ENCODE results near the gene RPUSD2.
A peak's percentile ranks its signal among the peaks of the same experiment; 100 is the strongest.
"Not testable (repeated sequence)": the region's sequence is repeated elsewhere in the genome, so short reads cannot be mapped to it uniquely, and the experiment has no call there.

Gene RPUSD2

DNA sequence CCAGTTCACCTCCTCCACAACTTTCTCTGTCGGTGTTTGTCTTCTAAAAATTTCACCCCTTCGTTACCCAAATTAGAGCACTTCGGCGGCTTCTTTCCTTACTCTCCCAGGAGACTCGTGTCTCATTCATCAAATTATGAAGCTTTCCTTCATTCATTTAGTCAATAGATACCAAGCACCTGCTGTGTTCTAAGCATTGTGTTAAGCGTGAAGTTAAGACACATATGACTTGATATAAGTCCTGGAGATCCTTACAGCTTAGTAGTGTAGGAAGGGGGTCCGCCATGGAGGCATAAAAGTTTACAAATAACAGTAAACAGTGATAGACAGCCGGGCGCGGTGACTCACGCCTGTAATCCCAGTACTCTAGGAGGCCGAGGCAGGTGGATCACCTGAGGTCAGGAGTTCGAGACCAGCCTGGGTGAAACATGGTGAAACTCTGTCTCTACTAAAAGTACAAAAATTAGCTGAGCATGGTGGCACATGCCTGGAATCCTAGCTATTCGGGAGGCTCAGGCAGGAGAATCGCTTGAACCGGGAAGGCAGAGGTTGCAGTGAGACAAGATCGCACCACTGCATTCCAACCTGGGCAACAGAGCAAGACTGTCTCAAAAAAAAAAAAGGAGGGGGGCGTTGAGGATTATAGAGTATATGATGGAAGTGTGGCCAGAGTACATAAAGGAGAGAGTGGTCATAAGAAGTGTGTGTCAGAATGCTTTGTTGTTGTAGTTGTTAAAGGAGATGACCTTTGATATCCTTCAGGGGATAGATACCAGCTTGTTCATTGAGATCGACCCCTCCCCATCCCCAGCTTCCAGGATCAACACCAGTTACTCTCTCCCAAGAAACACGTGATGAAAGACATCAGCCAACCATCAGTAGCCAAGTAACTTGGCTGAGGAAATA is 3.5 kb upstream of the RPUSD2 start:
- DNase-seq (ENCODE audit: low read depth in 3 of 3, low spot score in 1 of 3), result no peak

DNA sequence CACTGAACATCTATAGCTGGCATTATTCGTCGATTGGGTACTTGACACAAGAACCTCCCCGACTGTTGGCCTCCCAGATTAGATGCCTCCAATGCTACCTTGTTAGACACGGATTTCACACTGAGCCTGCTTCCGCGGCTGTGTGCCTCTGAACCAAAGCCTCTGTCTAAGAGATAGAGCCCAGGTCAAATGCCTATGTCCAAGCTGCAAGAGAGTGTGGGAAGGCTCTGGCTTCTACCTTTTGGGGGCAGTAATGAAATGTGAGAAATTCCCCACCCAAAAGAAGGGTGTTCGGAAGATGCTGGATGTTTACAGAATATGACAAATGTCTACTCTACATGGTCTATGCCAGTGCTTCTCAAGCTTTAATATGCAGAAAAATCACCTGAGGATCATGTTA is 2.0 kb upstream of the RPUSD2 start:
- DNase-seq (ENCODE audit: low read depth in 3 of 3, low spot score in 1 of 3), result no peak

DNA sequence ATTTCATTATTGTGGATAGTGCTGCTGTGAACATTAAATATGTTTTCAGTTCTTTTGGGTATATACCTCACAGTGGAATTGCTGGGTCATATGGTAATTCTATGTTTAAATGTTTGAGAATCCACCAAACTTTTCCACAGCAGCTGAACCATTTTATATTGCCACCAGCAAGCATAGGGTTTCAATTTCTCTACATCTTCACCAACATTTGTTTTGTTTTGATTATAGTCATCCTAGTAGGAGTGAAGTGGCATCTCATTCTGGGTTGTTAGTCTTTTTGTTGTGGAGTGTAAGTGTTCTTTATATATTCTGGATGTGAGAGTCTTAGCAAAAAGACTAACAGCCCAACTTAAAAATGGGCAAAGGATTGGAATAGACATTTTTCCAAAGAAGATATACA is 6.0 kb downstream of the RPUSD2 start:
- DNase-seq (ENCODE audit: low read depth in 3 of 3, low spot score in 1 of 3), result no peak

DNA sequence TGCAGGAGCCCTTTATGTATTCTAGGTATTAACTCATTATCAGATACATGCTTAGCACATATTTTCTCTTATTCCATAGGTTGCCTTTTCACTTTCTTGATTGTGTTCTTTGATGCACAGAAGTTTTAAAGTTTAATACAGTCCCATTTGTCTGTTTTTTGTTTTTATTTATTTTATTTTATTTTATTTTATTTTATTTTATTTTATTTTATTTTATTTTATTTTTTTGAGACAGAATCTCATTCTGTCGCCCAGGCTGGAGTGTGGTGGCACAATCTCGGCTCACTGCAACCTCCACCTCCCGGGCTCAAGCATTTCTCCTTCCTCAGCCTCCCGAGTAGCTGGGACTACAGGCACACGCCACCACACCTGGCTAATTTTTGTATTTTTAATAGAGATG is 7.8 kb downstream of the RPUSD2 start:
- not testable (repeated sequence) for DNase-seq (ENCODE audit: low read depth in 3 of 3, low spot score in 1 of 3)

DNA sequence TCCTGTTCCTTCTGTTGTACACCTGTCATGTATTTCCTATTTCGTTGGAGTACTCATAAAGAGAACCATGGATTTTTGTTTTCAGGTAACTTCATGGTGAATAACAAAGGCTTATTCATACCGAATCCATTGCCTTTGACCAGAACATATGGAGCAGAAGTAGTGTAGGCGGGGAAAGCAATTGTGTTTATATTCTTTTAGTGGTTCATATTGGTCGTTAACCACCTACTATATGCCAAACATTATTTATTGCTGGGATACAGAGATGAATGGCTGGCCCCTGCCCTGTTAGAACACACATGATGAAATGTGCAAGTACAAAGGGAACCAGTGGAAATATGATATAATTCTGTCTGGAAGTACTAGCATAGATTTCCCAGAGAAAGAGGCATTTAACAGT is 9.8 kb downstream of the RPUSD2 start:
- DNase-seq (ENCODE audit: low read depth in 3 of 3, low spot score in 1 of 3), result no peak

DNA sequence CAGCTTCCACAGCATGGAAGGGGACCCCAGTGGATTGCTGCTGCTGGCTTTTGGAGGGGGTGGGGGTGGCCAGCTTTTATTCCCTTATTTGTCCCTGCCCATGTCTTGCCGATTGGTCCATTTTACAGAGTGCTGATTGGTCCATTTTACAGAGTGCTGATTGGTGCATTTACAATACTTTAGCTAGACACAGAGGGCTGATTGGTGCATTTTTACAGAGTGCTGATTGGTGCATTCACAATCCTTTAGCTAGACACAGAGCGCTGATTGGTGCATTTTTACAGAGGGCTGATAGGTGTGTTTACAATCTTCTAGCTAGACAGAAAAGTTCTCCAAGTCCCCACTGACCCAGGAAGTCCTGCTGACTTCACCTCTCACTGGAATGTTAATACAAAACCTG is 12.7 kb downstream of the RPUSD2 start:
- not testable (repeated sequence) for DNase-seq (ENCODE audit: low read depth in 3 of 3, low spot score in 1 of 3)

DNA sequence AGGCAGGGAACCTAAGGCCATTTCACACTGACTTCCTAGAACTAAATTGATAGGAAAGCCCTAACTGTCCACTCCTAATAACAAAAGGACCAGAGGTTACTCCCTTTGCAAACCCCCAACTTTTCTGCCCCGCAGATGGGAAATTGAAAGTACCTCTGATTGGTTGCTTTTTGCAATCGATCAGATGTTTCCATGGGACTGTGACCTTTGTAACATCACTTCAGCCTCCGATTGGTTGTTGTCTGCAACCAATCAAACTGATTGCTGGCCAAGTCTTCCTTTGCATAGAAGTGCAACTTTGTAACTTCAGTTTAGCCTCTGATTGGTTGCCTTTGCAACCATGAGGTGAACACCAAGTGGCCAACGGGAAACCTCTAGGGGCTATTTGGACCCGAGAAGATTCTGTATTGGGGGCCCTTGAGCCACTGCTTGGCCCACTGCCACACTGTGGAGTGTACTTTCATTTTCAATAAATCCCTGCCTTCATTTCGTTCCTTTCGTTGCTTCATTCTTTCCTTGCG is 13.7 kb downstream of the RPUSD2 start:
- DNase-seq (ENCODE audit: low read depth in 3 of 3, low spot score in 1 of 3), result no peak

DNA sequence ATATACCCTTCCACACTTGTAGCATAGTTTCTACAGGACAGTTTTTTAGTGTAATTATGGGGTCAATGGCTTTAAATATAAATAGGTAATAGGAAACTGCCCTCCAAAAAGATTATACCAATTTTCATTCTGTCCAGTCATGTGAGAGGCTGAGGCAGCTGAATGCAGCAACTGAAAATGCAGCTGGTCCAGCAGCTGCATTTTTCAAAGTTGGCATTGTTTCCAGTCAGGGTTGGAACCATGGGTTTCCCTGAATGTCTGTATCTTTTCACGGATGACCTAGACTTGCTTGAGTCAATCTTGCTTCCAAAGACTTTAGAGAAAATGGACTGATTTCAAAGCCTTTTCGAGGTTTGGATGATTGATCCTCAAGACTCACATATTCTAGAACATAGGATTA is 15.1 kb downstream of the RPUSD2 start:
- no peak for DNase-seq (ENCODE audit: low read depth in 3 of 3, low spot score in 1 of 3)

DNA sequence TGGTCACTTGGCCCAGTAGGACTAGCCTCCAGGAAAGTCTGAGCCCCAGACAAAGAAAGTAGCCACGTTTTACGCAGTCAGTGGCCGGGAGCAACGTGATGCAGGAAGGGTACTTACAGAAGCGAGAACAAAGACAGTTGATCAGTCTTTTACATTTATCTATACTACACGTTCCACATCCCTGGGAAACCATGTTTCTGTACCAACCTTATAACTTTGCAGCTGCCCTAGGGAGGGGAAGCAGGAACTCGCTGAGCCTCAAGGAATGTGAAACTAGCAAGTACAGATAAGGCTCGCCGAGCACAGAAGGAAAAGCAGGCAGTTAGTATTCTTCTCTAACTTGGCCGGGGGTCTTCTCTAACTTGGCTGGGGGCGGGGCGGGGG is 21.6 kb downstream of the RPUSD2 start:
- no peak for DNase-seq (ENCODE audit: low read depth in 3 of 3, low spot score in 1 of 3)

DNA sequence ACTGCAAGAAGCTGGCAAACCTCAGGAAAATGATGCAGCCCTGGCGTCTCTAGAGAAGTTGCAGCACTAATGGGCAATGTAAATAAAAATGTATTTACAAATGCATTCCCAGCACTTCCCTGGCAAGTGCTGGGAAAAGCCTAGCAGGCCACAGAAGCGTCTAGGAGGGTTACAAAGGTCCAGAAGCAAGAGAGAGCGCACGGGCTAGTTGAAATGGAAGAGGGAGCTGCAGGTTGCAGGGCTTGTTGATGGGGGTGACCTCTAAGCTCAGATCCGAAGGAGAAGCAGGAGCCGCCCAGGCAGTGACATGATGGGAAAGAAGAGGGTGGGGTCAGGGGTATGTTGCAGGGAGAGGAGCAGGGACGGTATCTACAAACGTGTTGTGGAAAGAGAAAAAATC is 22.3 kb downstream of the RPUSD2 start:
- DNase-seq (ENCODE audit: low read depth in 3 of 3, low spot score in 1 of 3), result no peak

DNA sequence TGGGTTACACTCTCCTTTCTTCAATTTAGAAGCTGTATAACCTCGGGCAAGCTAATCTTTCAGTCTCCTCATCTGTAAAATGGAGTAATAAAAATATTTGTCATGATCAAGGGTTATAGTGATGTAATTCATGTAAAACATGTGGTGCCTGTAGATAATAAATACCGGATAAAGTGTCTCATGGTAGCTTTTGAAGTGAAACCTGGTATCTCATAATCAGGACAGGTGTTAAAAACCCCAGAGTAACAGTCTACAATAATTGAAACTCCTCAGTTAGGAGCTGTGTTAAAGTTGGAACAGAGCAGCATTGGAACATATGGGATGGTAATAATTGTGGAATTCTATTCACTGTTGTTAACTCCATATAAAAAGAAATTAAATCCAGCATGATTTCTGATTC is 24.1 kb downstream of the RPUSD2 start:
- no peak for DNase-seq (ENCODE audit: low read depth in 3 of 3, low spot score in 1 of 3)

DNA sequence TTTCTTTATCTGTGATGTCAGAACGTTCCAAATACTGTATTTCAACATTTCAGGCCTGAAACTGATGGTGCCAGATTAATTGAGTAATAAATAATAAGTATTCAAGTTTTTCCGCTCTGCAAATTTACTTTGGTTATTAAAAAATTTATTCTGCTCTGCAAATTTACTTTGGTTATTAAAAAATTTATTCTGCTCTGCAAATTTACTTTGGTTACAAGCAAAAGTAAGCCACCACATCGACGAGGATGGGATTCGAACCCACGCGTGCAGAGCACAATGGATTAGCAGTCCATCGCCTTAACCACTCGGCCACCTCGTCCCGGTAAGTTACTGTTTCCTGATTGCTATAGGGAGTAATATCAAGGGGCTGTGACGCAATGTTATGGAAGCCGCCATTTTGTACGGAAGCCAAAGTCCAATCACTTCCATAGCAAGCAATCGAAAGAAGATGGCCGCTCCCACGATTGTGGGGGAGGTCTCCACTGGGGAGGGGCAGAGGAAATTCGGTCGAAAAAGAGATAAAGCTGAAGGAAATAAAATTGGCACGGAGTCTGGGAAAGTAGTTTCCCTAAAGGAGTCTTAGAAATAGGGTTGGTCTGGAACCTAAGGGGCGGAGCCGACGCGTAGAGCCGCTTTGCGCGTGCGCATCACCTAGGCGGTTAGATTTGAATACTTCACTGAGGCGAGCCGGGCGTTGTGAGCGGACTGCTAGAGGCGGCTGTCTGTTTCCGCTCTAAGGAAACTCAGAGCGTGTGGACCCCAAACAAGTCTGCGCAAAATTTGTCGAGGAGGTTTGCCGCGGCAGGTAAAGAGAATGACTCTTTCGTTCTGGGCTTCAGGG is 24.7 kb downstream of the RPUSD2 start, which contains the start of gene KNL1:
Gene KNL1, plus strand, starts transcription at position 662 of the 841 bp plus-strand sequence. CDS start 8,683 bp downstream, outside the sequence.
- peak; percentile 63 to 78 (median 75) for DNase-seq (ENCODE audit: low read depth in 3 of 3, low spot score in 1 of 3)

DNA sequence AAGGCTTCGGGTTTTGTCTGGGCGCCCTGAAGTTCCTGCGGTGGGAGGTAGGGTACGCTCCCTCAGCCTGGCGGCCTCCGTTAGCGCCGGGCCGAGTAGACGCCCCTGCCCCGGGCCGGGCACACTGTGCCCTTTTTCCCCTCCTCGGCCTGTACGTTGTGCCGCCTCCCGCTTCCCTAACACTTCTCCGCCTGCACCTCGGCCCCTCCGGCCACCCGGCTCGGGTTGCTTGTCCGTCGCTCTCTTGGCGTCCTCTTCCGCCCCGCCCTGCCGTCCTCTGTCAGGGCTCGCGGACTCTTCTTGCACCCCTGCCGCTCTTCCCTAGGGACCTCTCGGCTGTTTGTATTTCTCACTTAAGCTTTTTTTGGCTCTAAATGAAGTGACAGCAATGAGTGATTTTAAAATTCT is 25.3 kb downstream of the RPUSD2 start:
- DNase-seq (ENCODE audit: low read depth in 3 of 3, low spot score in 1 of 3), result no peak

DNA sequence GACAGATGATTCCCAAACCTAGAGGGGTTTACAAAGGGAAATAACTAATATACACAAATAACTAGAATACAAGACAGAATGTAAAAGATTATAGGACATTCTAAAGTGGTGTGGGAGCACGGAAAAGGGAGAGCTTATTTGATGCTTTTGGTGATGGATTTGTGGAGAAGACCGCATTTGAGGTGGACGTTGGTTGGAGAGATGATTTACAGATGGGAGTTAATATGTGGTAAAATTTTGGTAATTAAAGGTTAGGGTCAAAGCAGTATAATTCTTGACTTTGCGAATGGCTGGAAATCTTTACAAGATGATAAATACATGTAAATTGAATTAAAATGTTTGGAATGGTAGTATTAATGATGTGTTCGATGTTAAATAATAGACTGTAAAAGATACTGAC is 26.1 kb downstream of the RPUSD2 start:
- DNase-seq (ENCODE audit: low read depth in 3 of 3, low spot score in 1 of 3), result no peak

DNA sequence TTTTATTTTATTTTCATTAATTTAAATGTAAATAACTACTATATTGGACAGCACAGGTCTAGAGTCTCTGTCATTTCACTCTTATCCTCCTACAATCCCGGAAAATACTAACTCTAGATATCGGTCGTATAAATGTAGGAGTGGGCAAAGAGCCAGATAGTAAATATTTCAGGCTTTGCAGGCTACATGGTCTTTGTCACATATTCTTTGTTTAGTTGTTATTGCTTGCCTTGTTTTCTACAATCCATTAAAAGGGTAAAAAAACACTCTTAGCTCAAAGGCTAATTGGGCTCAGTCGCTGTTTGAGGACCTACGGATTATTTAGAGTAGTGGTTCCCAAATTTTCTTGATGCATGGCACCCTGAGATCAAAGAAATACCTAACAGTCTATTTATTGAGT is 26.7 kb downstream of the RPUSD2 start:
- DNase-seq (ENCODE audit: low read depth in 3 of 3, low spot score in 1 of 3), result no peak

DNA sequence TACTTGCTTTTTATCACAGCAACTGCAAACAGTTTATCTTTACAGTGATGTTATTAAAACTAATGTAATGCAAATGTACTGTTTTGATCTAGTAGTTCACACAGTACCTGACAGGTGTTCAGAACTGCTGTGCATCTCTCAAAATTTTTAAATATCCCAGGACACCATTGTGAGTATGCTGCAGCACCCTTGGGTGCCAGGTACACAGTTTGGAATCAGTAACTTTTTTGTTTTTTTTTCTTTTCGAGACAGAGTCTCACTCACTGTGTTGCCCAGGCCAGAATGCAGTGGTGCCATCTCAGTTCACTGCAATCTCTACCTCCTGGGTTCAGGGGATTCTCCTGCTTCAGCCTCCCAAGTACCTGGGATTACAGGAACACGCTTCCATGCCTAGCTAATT is 27.9 kb downstream of the RPUSD2 start:
- no peak for DNase-seq (ENCODE audit: low read depth in 3 of 3, low spot score in 1 of 3)

DNA sequence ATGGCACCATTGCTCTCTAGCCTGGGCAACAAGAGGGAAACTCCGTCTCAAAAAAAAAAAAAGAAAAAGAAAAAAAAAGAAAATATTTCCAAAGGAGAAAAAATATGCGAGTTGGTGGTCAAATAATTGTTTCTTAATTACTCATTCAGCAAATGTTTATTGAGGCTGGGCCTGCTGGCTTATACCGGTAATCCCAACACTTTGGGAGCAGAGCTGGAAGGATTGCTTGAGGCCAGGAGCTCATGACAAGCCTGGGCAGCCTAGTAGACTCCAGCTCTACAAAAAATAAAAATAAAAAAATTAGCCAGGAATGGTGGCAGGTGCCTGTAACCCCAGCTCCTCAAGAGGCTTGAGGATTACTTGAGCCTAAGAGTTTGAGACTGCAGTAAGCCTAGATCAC is 29.0 kb downstream of the RPUSD2 start:
- DNase-seq (ENCODE audit: low read depth in 3 of 3, low spot score in 1 of 3), result no peak

DNA sequence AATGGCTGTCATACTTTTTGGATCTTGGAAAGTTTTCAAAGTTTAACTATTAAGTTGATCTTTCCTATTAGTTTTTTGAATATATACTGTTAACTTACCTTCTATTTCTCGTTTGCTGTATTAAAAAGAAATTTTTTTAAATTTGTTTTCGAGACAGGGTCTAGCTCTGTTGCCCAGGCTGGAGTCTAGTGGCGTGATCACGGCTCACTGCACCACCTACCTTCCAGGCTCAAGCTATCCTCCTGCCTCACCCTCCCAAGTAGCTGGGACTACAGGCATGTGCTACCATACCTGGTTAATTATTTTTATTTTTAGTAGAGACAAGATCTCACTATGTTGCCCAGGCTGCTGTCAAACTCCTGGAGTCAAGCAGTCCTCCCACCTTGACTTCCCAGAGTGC is 29.6 kb downstream of the RPUSD2 start:
- DNase-seq (ENCODE audit: low read depth in 3 of 3, low spot score in 1 of 3), result no peak

DNA sequence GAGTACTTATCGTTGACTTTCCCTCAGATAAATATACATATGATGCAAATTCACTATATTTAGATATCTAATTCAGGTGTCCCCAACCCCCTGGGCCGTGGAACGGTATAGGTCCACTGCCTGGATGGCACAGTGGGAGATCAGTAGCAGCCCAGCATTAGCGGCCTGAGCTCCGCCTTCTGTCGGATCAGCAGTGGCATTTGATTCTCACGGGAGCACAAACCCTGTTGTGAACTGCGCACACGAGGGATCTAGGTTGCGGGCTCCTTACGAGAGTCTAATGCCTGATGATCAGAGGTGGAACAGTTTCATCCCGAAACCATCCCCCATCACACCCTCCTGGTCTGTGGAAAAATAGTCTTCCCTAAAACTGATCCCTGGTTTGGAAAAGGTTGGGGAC is 31.9 kb downstream of the RPUSD2 start:
- DNase-seq (ENCODE audit: low read depth in 3 of 3, low spot score in 1 of 3), result no peak

DNA sequence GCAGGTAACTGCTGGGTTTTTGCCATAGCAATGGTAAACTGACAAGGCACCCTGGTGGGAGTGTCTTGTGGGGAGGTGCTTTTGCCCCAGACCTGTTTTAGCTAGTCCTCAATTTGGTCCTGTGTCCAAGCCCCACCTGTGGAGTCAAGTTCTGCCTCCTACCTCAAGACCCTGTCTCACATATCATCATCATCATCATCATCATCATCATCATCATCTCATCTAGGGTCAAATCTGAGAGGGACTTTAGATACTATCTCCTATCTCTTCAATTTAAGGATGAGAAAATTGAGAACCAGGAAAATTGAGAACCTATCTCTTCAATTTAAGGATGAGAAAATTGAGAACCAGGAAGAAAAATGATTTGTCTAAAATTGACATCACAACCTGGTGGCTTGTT is 34.8 kb downstream of the RPUSD2 start:
- DNase-seq (ENCODE audit: low read depth in 3 of 3, low spot score in 1 of 3), result no peak

DNA sequence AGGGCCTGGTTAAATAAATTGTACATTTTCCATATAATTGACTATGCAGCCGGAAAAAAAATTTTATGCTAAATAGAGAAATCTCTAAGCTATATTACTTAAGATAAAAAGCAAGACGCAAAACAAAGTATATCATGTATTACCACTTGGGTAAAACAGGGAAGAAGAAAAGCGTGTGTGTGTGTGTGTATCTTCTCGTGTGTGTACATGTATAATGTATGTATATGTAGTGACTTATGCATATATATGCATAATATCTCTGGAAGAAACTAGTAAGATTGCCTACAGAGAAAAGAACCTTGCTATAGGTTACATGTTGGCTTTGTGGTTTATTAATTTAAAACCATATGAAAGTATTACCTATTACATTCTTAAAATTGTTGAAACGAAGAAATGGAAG is 44.0 kb downstream of the RPUSD2 start:
- no peak for DNase-seq (ENCODE audit: low read depth in 3 of 3, low spot score in 1 of 3)

DNA sequence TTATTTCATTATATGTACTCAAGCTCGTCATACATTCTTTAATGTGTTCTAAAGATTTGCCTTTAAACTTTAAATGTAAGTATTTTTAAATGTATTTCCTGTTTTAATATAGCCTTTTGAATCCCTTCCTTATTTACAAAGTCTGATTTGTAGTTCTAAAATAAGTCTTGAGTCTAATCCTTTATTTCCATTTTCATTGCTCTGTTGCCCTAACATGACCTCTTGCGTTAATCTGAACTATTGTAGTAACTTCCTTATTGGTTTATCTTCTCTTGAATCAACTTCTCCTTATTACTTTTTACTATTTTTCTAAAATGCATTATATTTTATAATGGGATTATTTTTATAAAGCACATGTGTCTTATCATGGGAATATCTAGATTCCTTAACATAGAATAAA is 48.9 kb downstream of the RPUSD2 start:
- no peak for DNase-seq (ENCODE audit: low read depth in 3 of 3, low spot score in 1 of 3)

Data from stimulated activated CD4-positive, alpha-beta T cell treated with anti-CD3 and anti-CD28 coated beads, TNF-alpha, amount 100 ng/mL, for 1 hour (primary cell).